HFFc6 (cell line): ENCODE results near the gene TRIM71. TPM values are rescaled to one million over a fixed set of nuclear protein-coding genes. Genes with fewer than 3 reads are reported as not detected.
"Not testable (repeated sequence)": the region's sequence is repeated elsewhere in the genome, so short reads cannot be mapped to it uniquely, and the experiment has no call there.

Experiments
- DNase-seq: peaks from one replicate; pipeline ENCODE4 v3.0.0-alpha.2; 2018
- H3K27ac Mint-ChIP-seq: 2 replicates; pipeline ENCODE4 v1.8.0; 2020; ENCODE audit warnings: mild to moderate bottlenecking, mixed read lengths
- H3K27me3 Mint-ChIP-seq: 2 replicates; pipeline ENCODE4 v1.8.0; 2021; ENCODE audit warnings: mild to moderate bottlenecking, moderate library complexity, mixed read lengths; ENCODE audit not compliant: insufficient read depth
- H3K36me3 Mint-ChIP-seq: 2 replicates; pipeline ENCODE4 v1.8.0; 2021; ENCODE audit warnings: low read depth, mixed read lengths
- H3K4me1 Mint-ChIP-seq: 2 replicates; pipeline ENCODE4 v1.8.0; 2020; ENCODE audit warnings: low read depth, mixed read lengths
- H3K4me3 Mint-ChIP-seq: 2 replicates; pipeline ENCODE4 v1.8.0; 2020; ENCODE audit warnings: mild to moderate bottlenecking, moderate library complexity, mixed read lengths
- H3K9me3 Mint-ChIP-seq: 2 replicates; pipeline ENCODE4 v1.8.0; 2020; ENCODE audit warnings: mild to moderate bottlenecking, mixed read lengths
- CTCF ChIP-seq: fragments of 200-600 bp; sonication (generic); IDR thresholded peaks from 2 replicates; pipeline ENCODE4 v1.5.0; 2021; ENCODE audit warnings: antibody characterized with exemption, mild to moderate bottlenecking
- total RNA-seq, 6 experiments: library from RNA; stranded (reverse); fragmentation: NEBNext Ultra II Directional; extraction: Animal tissue kit (Norgen Biotek cat#: 25700); gene quantifications; 2 replicates in 1 of 6; 3 replicates in 5 of 6; pipeline ENCODE4 v1.2.3, GENCODE V29; 2021

TRIM71 gene
- total RNA-seq, 6 experiments from 2014 or later: not detected

- TF ChIP-seq CTCF: no peak
- Mint-ChIP-seq H3K4me1 (peaks cover 6% of the 10 kb centered on the region; the same call in 1 of the 2 replicates), H3K4me3 (no peak overlapping the region), H3K9me3 (no peaks in the 10 kb centered on the region), H3K36me3 (no peaks in the 10 kb centered on the region), H3K27me3 (peaks cover 53% of the 10 kb centered on the region), H3K27ac (no peak overlapping the region)
- no peak for DNase-seq
Measured at GRCh38 chr3:32842531-32842931, 24.7 kb downstream of the TRIM71 start.

- TF ChIP-seq CTCF: no peak
- H3K4me1 Mint-ChIP-seq: peaks cover 6% of the 10 kb centered on the region; the same call in 1 of the 2 replicates
- DNase-seq: no peak
- H3K36me3 Mint-ChIP-seq: no peaks in the 10 kb centered on the region
- H3K27me3 Mint-ChIP-seq: peaks cover 53% of the 10 kb centered on the region
- no peak overlapping the region for H3K27ac Mint-ChIP-seq
- no peaks in the 10 kb centered on the region for H3K9me3 Mint-ChIP-seq
- no peak overlapping the region for H3K4me3 Mint-ChIP-seq
Measured at GRCh38 chr3:32842987-32843386, 25.2 kb downstream of the TRIM71 start.

- Mint-ChIP-seq H3K4me3 (no peak overlapping the region), H3K9me3 (no peaks in the 10 kb centered on the region), H3K27me3 (peaks cover 52% of the 10 kb centered on the region), H3K4me1 (peaks cover 6% of the 10 kb centered on the region; the same call in 1 of the 2 replicates), H3K27ac (no peak overlapping the region), H3K36me3 (no peaks in the 10 kb centered on the region)
- no peak for TF ChIP-seq CTCF
- DNase-seq: no peak
Measured at GRCh38 chr3:32843510-32844321, 25.9 kb downstream of the TRIM71 start.

- peaks cover 6% of the 10 kb centered on the region; the same call in 1 of the 2 replicates for H3K4me1 Mint-ChIP-seq
- no peak overlapping the region for H3K27ac Mint-ChIP-seq
- TF ChIP-seq CTCF: no peak
- no peaks in the 10 kb centered on the region for H3K9me3 Mint-ChIP-seq
- DNase-seq: no peak
- no peaks in the 10 kb centered on the region for H3K36me3 Mint-ChIP-seq
- no peak overlapping the region for H3K4me3 Mint-ChIP-seq
- peaks cover 48% of the 10 kb centered on the region for H3K27me3 Mint-ChIP-seq
Measured at GRCh38 chr3:32844322-32844654, 26.5 kb downstream of the TRIM71 start.

GRCh38 chr3:32844914-32845313 is 27.1 kb downstream of the TRIM71 start:
- H3K27me3 Mint-ChIP-seq: peaks cover 43% of the 10 kb centered on the region
- peaks cover 6% of the 10 kb centered on the region; the same call in 1 of the 2 replicates for H3K4me1 Mint-ChIP-seq
- no peak overlapping the region for H3K27ac Mint-ChIP-seq
- no peaks in the 10 kb centered on the region for H3K9me3 Mint-ChIP-seq
- no peak for TF ChIP-seq CTCF
- H3K36me3 Mint-ChIP-seq: no peaks in the 10 kb centered on the region
- no peak for DNase-seq
- no peak overlapping the region for H3K4me3 Mint-ChIP-seq

- not testable (repeated sequence) for H3K27ac Mint-ChIP-seq, DNase-seq, H3K9me3 Mint-ChIP-seq, H3K36me3 Mint-ChIP-seq, H3K4me3 Mint-ChIP-seq
- Mint-ChIP-seq H3K4me1 (peaks cover 12% of the 10 kb centered on the region), H3K27me3 (peaks cover 38% of the 10 kb centered on the region)
Measured at GRCh38 chr3:32845546-32845945, 27.7 kb downstream of the TRIM71 start.

GRCh38 chr3:32847045-32847444 is 29.2 kb downstream of the TRIM71 start:
- DNase-seq, H3K27ac Mint-ChIP-seq, H3K4me3 Mint-ChIP-seq, H3K9me3 Mint-ChIP-seq, H3K36me3 Mint-ChIP-seq: not testable (repeated sequence)
- peaks cover 32% of the 10 kb centered on the region for H3K27me3 Mint-ChIP-seq
- peaks cover 12% of the 10 kb centered on the region for H3K4me1 Mint-ChIP-seq
